Measurements from ENCODE around the gene CNGB1. TPM values are rescaled to one million over a fixed set of nuclear protein-coding genes. Genes with fewer than 3 reads are reported as not detected.
A peak's percentile ranks its signal among the peaks of the same experiment; 100 is the strongest.
"Not testable (repeated sequence)": the region's sequence is repeated elsewhere in the genome, so short reads cannot be mapped to it uniquely, and the experiment has no call there.

CNGB1 gene
- total RNA-seq, 2 donors from 2014 or later, result not detected

GRCh38 chr16:57857991-57858390 lies 112.9 kb downstream of the CNGB1 start:
- DNase-seq, result not testable (repeated sequence)
- peak; percentile 39 to 70 for ATAC-seq
- intact Hi-C loops (cut with DNase I), result loop anchor here in 1 of 2 donors (2.0 kb wide), 1 partner anchor 55 kb away; the partner anchor contains the start of gene KIFC3

GRCh38 chr16:57855188-57855587 lies 115.7 kb downstream of the CNGB1 start:
- ATAC-seq, result no peak

GRCh38 chr16:57852189-57852588 lies 118.7 kb downstream of the CNGB1 start:
- intact Hi-C loops (cut with DNase I), result no loop called here
- ATAC-seq, result no peak
- DNase-seq, result no peak

More at GRCh38 chr16:57855188-57855587, 115.7 kb downstream of the CNGB1 start:
- no peak for DNase-seq
- intact Hi-C loops (cut with DNase I), result no loop called here

GRCh38 chr16:57848181-57848580 lies 122.7 kb downstream of the CNGB1 start:
- intact Hi-C loops (cut with DNase I), result no loop called here
- DNase-seq (no peak), ATAC-seq (no peak)

GRCh38 chr16:57846931-57847330 lies 124.0 kb downstream of the CNGB1 start:
- ATAC-seq; DNase-seq; intact Hi-C loops (cut with DNase I): not testable (repeated sequence)

GRCh38 chr16:57846078-57846697 lies 124.7 kb downstream of the CNGB1 start:
- intact Hi-C loops (cut with DNase I), result no loop called here

GRCh38 chr16:57845115-57845514 lies 125.8 kb downstream of the CNGB1 start:
- intact Hi-C loops (cut with DNase I), result no loop called here
- ATAC-seq, result no peak

More at GRCh38 chr16:57846078-57846697, 124.7 kb downstream of the CNGB1 start:
- DNase-seq, result no peak
- peak in 1 of 2 donors; percentile 21 for ATAC-seq

GRCh38 chr16:57844416-57845030 lies 126.4 kb downstream of the CNGB1 start:
- no peak for ATAC-seq
- intact Hi-C loops (cut with DNase I), result no loop called here
- no peak for DNase-seq

More at GRCh38 chr16:57845115-57845514, 125.8 kb downstream of the CNGB1 start:
- DNase-seq, result no peak

- intact Hi-C loops (cut with DNase I), result no loop called here
- DNase-seq (no peak), ATAC-seq (no peak)
Observed at GRCh38 chr16:57843400-57843799, 127.5 kb downstream of the CNGB1 start.

- DNase-seq (no peak), ATAC-seq (no peak)
- intact Hi-C loops (cut with DNase I), result no loop called here
Observed at GRCh38 chr16:57842601-57843000, 128.3 kb downstream of the CNGB1 start.

GRCh38 chr16:57840833-57841232 lies 130.1 kb downstream of the CNGB1 start:
- ATAC-seq, result no peak
- intact Hi-C loops (cut with DNase I), result no loop called here

GRCh38 chr16:57838161-57838560 lies 132.8 kb downstream of the CNGB1 start:
- ATAC-seq (no peak), DNase-seq (no peak)
- intact Hi-C loops (cut with DNase I), result no loop called here

More at GRCh38 chr16:57840833-57841232, 130.1 kb downstream of the CNGB1 start:
- DNase-seq, result no peak

- no peak for ATAC-seq
- intact Hi-C loops (cut with DNase I), result no loop called here
- no peak for DNase-seq
Observed at GRCh38 chr16:57837305-57838125, 133.4 kb downstream of the CNGB1 start.

- ATAC-seq; DNase-seq; intact Hi-C loops (cut with DNase I): not testable (repeated sequence)
Observed at GRCh38 chr16:57835439-57835838, 135.5 kb downstream of the CNGB1 start.

- intact Hi-C loops (cut with DNase I), result no loop called here
- no peak for ATAC-seq
- DNase-seq, result no peak
Observed at GRCh38 chr16:57834936-57835335, 136.0 kb downstream of the CNGB1 start.

Other genes with a start within 250 kb of the CNGB1 start
- gene KATNB1, start 235.4 kb downstream of the CNGB1 start, total RNA-seq, result 10 to 100 TPM; 11.2 to 11.7 TPM
- gene KIFC3, start 168.6 kb downstream of the CNGB1 start, total RNA-seq, result 10 to 100 TPM; 37.1 to 55.4 TPM
- gene ZNF319, start 29.5 kb upstream of the CNGB1 start, total RNA-seq, result 1 to 10 TPM; 5.9 to 8.1 TPM
- 10 to 100 TPM; 32.3 to 37.7 TPM for gene USB1, start 30.3 kb upstream of the CNGB1 start, total RNA-seq
- gene MMP15, start 54.6 kb upstream of the CNGB1 start, total RNA-seq, result 10 to 100 TPM; 46.2 to 52.9 TPM
- gene CFAP20, start 158.3 kb upstream of the CNGB1 start, total RNA-seq, result 10 to 100 TPM; 31.6 to 32.0 TPM
- gene CSNK2A2, start 227.0 kb upstream of the CNGB1 start, total RNA-seq, result 10 to 100 TPM; 30.6 to 32.3 TPM